AG09309 (cell line): ENCODE data around the gene BDH1.
"Not testable (repeated sequence)": the region's sequence is repeated elsewhere in the genome, so short reads cannot be mapped to it uniquely, and the experiment has no call there.

Experiments
- DNase-seq: peaks from one replicate; pipeline ENCODE4 v3.0.0-alpha.2; 2010; ENCODE audit warnings: low read depth
- H3K4me3 ChIP-seq: 2 replicates; pipeline ENCODE4 v1.5.1; 2011; ENCODE audit warnings: mild to moderate bottlenecking, low read depth, low read length, moderate library complexity; ENCODE audit not compliant: control insufficient read depth
- TF ChIP-seq, protein P1 (sequence below): IDR thresholded peaks from 2 replicates; pipeline ENCODE4 v1.5.1; 2011; ENCODE audit warnings: mild to moderate bottlenecking, low read depth, low read length, inconsistent platforms; ENCODE audit not compliant: insufficient read depth, control insufficient read depth; ENCODE audit errors: missing control alignments

BDH1 gene

DNA sequence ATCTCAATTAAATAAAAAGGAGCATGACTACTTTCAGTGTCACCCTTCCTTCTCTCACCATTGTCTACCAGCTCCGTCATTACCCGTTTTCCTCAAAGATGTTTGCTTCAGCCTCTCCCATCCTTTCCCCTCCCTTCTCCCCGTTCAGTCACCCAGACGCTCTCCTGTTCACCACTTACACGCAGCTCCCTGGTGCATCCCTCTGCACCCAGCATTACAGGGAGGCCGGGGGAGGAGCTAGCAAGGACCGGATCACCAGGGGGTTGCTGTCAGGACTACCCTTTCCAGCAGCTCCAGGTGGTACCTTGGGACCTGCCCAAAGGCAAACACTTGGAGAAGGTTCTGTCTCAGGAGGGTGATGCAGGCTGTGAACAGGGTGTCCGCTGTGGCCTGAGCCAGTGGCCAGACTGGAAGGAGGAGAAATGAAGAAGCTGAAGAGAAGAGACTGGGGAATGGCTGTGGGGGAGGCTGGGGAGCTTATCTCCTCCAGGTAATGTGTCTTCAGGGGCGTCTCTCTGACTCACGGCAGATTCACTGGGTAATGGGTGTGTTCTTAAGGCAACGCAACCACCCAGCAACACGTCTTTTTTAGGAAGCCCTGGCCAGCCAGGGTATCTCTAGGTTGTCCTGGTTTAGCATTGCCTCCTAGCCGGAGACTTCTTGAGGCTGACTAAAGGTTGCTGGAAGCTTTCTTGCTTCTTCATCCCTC, 21.8 kb upstream of the BDH1 start:
- DNase-seq = no peak
- TF ChIP-seq, protein P1, sequence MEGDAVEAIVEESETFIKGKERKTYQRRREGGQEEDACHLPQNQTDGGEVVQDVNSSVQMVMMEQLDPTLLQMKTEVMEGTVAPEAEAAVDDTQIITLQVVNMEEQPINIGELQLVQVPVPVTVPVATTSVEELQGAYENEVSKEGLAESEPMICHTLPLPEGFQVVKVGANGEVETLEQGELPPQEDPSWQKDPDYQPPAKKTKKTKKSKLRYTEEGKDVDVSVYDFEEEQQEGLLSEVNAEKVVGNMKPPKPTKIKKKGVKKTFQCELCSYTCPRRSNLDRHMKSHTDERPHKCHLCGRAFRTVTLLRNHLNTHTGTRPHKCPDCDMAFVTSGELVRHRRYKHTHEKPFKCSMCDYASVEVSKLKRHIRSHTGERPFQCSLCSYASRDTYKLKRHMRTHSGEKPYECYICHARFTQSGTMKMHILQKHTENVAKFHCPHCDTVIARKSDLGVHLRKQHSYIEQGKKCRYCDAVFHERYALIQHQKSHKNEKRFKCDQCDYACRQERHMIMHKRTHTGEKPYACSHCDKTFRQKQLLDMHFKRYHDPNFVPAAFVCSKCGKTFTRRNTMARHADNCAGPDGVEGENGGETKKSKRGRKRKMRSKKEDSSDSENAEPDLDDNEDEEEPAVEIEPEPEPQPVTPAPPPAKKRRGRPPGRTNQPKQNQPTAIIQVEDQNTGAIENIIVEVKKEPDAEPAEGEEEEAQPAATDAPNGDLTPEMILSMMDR = no peak

DNA sequence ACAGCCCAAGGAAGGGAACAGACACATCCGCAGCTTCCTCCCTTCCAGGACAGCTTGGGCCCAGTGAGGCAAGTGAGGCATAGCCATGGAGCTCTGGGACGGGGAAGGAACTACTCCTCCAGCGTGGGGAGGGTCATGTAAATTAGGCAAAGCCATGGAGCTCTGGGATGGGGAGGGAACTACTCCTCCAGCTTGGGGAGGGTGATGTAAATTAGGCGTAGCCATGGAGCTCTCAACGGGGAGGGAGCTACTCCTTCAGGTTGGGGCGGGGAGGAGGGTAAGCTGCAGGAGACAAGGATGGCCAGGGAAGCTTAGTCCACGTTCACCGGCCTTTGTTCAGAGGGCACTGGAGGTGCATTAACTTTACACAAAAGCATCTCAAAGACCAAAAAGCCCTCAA, 21.1 kb upstream of the BDH1 start:
- TF ChIP-seq, protein P1 = no peak
- DNase-seq = no peak
- no peak overlapping the region for H3K4me3 ChIP-seq

More for the DNA sequence above, 21.8 kb upstream of the BDH1 start:
- H3K4me3 ChIP-seq = no peak overlapping the region

DNA sequence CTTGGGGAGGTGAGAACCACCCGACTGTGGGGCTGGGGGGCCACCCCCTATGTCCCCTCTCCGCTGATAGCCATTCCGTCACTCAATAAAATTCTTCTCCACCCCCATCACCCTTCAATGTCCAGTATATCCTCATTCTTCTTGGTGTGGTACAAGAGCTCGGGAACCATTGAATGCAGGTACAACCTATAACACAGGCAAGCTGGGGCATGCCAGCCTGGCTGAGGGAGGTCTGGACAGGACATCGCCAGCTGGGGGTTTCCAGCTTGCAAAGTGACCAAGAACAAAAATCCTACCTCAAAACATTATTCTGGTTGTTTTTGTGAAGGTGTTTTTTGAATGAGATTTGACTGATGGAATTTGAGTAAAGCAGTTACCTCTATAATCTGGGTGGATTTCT, 19.6 kb upstream of the BDH1 start:
- TF ChIP-seq, protein P1 = no peak
- DNase-seq = no peak
- no peak overlapping the region for H3K4me3 ChIP-seq

DNA sequence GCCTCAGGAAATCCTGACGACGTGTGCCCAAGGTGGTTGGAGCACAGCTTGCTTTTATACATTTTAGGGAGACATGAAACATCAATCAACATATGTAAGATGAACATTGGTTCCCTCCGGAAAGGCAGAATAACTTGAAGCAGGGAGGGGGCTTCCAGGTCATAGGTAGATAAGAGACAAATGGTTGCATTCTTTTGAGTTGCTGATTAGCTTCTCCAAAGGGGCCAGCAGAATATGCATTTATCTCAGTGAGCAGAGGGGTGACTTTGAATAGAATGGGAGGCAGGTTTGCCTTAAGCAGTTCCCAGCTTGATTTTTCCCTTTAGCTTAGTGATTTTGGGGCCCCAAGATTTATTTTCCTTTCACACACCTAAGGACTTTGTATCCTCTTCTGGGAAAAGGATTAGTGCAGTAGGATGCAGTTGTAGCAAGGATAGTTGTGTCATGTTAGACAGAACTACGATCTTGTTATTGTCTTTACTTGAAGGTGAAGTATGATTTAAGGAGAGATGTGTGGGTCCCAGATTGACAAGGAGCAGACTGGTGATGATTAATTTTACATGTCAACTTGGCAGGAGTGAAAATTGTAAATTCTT, 18.7 kb upstream of the BDH1 start:
- not testable (repeated sequence) for DNase-seq, H3K4me3 ChIP-seq

DNA sequence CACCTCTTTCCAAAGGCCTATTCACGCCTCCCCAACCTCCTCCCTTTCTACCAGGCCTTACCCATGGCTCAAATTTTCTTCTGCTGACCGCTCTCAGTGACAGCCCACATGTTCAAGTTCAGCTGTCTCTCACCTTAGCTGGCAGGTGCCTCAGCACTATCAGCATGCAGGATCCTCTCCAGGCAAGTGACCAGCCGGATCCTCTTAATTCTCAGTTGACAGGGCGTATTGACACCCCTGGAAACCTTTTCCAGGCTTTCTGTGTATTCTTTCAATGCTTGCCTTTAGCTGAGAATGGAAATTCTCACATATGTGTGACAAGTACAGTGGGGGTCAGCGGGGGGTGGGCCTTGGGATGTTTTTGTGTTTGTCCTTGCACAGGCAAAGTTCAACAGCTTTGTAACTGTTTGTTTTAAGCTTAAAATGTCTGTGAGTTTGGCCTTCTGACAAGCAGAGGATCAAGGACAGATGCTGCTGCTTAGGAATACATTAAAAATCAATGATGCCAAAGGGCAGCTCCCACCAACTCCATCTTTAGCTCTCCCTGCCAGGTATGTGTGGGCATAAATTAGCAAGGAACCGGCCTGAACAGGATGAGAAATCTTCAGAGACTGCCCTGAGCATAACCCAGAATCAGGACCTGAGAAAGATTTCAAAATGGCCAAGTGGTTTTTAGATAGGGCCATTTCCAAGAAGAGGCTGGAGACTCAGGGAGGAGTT, 17.4 kb upstream of the BDH1 start:
- TF ChIP-seq, protein P1 = no peak
- DNase-seq = no peak
- H3K4me3 ChIP-seq = no peak overlapping the region

DNA sequence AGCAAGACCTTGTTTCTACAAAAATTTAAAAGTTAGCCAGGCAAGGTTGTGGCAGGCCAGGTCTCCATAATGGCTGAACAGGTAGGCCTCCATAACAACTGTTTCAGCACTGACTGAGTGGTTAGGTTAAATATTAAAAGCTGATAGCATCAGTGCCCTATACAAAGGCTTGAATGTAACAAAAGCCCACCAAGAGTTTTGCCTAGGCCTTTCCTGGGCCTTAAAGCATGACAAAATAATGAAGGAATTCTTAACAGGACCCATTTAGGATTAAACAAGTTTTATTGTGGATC, 16.1 kb upstream of the BDH1 start:
- not testable (repeated sequence) for DNase-seq, H3K4me3 ChIP-seq

DNA sequence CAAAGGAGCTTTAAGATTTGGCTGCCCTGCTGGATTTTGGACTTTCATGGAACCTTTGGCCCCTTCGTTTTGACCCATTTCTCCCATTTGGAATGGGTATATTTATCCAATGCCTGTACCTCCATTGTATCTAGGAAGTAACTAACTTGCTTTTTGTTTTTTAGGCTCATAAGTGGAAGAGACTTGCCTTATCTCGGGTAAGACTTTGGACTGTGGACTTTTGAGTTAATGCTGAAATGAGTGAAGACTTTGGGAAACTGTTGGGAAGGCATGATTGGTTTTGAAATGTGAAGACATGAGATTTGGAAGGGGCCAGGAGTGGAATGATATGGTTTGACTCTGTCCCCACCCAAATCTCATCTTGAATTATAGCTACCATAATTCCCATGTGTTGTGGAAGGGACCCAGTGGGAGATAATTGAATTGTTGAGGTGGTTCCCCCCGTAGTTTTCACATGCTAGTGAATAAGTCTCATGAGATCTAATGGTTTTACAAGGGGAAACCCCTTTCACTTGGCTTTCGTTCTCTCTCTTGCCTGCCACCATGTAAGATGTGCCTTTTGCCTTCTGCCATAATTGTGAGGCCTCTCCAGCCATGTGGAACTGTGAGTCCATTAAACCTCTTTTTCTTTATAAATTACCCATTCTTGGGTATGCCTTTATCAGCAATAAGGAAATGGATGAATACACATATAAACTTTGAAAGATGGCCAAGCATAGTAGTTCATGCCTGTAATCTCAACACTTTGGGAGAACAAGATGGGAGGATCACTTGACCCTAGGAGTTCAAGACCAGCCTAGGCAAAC, 15.5 kb upstream of the BDH1 start:
- not testable (repeated sequence) for DNase-seq, H3K4me3 ChIP-seq

DNA sequence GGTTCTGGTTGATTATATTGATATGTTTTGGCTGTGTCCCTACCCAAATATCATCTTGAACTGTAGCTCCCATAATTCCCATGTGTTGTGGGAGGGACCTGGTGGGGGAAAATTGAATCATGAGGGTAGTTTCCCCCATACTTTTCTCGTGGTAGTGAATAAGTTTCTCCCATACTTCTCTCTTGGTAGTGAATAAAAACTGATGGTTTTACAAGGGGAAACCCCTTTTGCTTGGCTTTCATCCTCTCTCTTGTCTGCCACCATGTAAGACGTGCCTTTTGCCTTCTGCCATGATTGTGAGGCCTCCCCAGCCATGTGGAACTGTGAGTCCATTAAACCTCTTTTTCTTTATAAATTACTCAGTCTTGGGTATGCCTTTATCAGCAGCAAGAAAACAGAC, 13.7 kb upstream of the BDH1 start:
- DNase-seq, H3K4me3 ChIP-seq: not testable (repeated sequence)
